Esophagus squamous epithelium (tissue), 4 donors: Measurements from ENCODE around the gene P2RX2.

Experiments
- CTCF ChIP-seq, 6 experiments: fragments of 450-650 bp in 4 of 6; fragments of 200-600 bp in 2 of 6; sonication (generic) in 2 of 6; IDR thresholded peaks; one replicate each; pipeline ENCODE4 v1.5.1; 2016 to 2019; ENCODE audit warnings: antibody characterized with exemption in 6 of 6, mild to moderate bottlenecking in 4 of 6, moderate library complexity in 4 of 6
- POLR2A ChIP-seq, 4 donors: fragments of 450-650 bp; IDR thresholded peaks; one replicate each; pipeline ENCODE4 v1.6.1; 2017; ENCODE audit warnings: antibody characterized with exemption in 4 of 4, mild to moderate bottlenecking in 4 of 4, moderate library complexity in 3 of 4

DNA sequence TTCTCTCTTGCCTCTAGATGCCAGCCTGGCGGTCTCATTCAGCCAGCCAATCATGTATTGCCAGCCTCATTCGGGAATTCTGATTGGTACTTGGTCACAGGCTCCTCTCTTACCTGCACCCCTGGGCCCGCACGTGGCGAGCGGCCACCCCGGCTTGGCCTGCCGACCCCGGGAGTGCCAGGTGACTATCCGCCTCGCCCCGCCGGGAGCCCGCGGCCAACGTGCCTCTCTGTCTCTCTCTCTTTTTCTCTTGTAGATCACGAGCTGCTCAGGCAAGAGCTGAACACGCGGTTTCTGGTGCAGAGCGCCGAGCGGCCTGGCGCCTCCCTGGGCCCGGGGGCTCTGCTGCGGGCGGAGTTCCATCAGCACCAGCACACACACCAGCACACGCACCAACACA, 47.5 kb upstream of the P2RX2 start:
- TF ChIP-seq CTCF (IDR thresholded peaks at IDR 0.05) (no peak), POLR2A (IDR thresholded peaks at IDR 0.05) (no peak)
